Measurements from ENCODE around the gene PFDN2. TPM values are rescaled to one million over a fixed set of nuclear protein-coding genes. Genes with fewer than 3 reads are reported as not detected.

PFDN2 gene
- total RNA-seq, 1 experiment from 2014 or later: 98.6 TPM

GRCh38 chr1:161098210-161099068 is 19.4 kb downstream of the PFDN2 start, which contains the start of gene KLHDC9:
KLHDC9 (plus strand) TSS chr1:161098361; CDS start chr1:161098536, 175 bp downstream.
- H3K27ac ChIP-seq (ENCODE audit: low read length): peak within 1 kb of the TSS; percentile 81
- intact Hi-C loops (cut with micrococcal nuclease; ENCODE audit: unreplicated experiment): loop anchor here (5.0 kb wide), 1 partner anchor 56 kb away; no protein-coding TSS in a partner anchor
- ATAC-seq: peak; percentile 95

DNA sequence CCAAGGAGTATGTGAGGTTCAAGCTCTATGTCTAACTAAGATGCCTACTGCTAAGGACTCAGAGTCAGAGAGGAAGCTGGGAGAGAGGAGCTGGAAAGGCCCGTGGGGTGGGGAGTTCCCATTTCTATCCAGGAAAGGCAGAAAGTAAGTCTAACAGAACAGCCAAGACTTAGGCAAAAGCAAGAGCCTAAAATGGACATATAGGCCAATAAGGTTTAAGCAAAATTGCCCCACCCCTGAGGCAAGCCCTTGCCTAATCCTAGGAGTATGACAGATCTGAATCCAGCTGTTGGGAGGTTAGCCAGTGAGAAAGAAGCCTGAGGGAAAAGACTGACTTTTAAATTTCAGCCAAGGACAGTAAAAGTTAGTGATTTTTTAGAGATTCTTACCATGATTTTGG is 21.3 kb downstream of the PFDN2 start:
- Histone ChIP-seq H3K27ac (ENCODE audit: low read length) (no peak overlapping the region), H3K36me3 (ENCODE audit: control insufficient read depth, insufficient read depth, low read length) (peaks cover 4% of the 10 kb centered on the region; the same call in 1 of the 2 replicates), H3K27me3 (ENCODE audit: control insufficient read depth, insufficient read depth, low read length) (no peaks in the 10 kb centered on the region), H3K9me3 (ENCODE audit: control insufficient read depth, insufficient read depth, low read depth, low read length) (no peaks in the 10 kb centered on the region), H3K4me1 (ENCODE audit: control insufficient read depth, insufficient read depth, low read length) (0 out of 2 replicates have a peak, but pooled peaks cover 6% of the 10 kb centered on the region), H3K4me3 (ENCODE audit: low read depth in 2 of 2, low read length in 2 of 2) (no peak overlapping the region)
- no peak for ATAC-seq
- ChIA-PET CTCF (interaction anchor here (0.8 to 1.0 kb wide), 2 partner anchors 25 to 77 kb away, joined by 4 read pairs; no protein-coding TSS in a partner anchor), POLR2A (interaction anchor here (0.6 kb wide), 1 partner anchor 51 kb away, joined by 3 read pairs; the partner anchor contains the start of gene USF1)
- no TSS peak for BruUV-seq (replicated peaks)
- DNase-seq (ENCODE audit: low read depth, low spot score): no peak
- intact Hi-C loops (cut with micrococcal nuclease; ENCODE audit: unreplicated experiment) (loop anchor here (2.0 to 5.0 kb wide), 2 partner anchors 54 to 100 kb away; no protein-coding TSS in a partner anchor), in situ Hi-C loops (cut with HindIII; ENCODE audit: low pct_unique_long_range_greater_than_20kb, low sequenced_read_pairs) (no loop called here)
- TF ChIP-seq TCF7L2 (IDR thresholded peaks at IDR 0.05; ENCODE audit: low read depth, low read length) (no peak), POLR2AphosphoS5 (IDR thresholded peaks at IDR 0.05; ENCODE audit: low read depth, low read length) (no peak), SIN3A (IDR thresholded peaks at IDR 0.05; ENCODE audit: borderline replicate concordance, insufficient read depth, low read depth, low read length) (no peak), REST (IDR thresholded peaks at IDR 0.05; ENCODE audit: insufficient read depth in 1 of 2, low read depth in 2 of 2, low read length in 1 of 2) (no peak), CTCF (IDR thresholded peaks at IDR 0.05) (no peak)

More at GRCh38 chr1:161098210-161099068, 19.4 kb downstream of the PFDN2 start, which contains the start of gene KLHDC9:
- Histone ChIP-seq H3K9me3 (ENCODE audit: control insufficient read depth, insufficient read depth, low read depth, low read length) (no peaks in the 10 kb centered on the region), H3K4me3 (ENCODE audit: low read depth in 2 of 2, low read length in 2 of 2) (peak within 1 kb of the TSS; percentile 76 to 77), H3K36me3 (ENCODE audit: control insufficient read depth, insufficient read depth, low read length) (peaks cover 8% of the 10 kb centered on the region; the same call in 1 of the 2 replicates), H3K27me3 (ENCODE audit: control insufficient read depth, insufficient read depth, low read length) (no peaks in the 10 kb centered on the region), H3K4me1 (ENCODE audit: control insufficient read depth, insufficient read depth, low read length) (0 out of 2 replicates have a peak, but pooled peaks cover 6% of the 10 kb centered on the region)
- TF ChIP-seq CTCF (IDR thresholded peaks at IDR 0.05) (no peak), SIN3A (IDR thresholded peaks at IDR 0.05; ENCODE audit: borderline replicate concordance, insufficient read depth, low read depth, low read length) (peak; percentile 66; the same call in 1 of the 2 replicates)
- no TSS peak for BruUV-seq (replicated peaks)
- ChIA-PET CTCF (interaction anchor here (0.6 to 1.0 kb wide), 12 partner anchors 22 to 624 kb away, joined by 3 to 9 read pairs (median 4); partner anchors contain the start of gene USF1), POLR2A (interaction anchor here (0.6 to 0.7 kb wide), 2 partner anchors 15 to 27 kb away, joined by 3 read pairs; no protein-coding TSS in a partner anchor)
- peak; percentile 86 for DNase-seq (ENCODE audit: low read depth, low spot score)
- in situ Hi-C loops (cut with HindIII; ENCODE audit: low pct_unique_long_range_greater_than_20kb, low sequenced_read_pairs): no loop called here
